OCI-LY7 (cell line): ENCODE data around the gene CHTF8. TPM values are rescaled to one million over a fixed set of nuclear protein-coding genes. Genes with fewer than 3 reads are reported as not detected.

ENCODE experiments used
- BruUV-seq: library from RNA; stranded (reverse); fragments of 400-500 nt; replicated peaks from 2 replicates; lab custom pipeline; 2021; lab: Mats Ljungman, UMichigan
- CTCF ChIA-PET: fragments of 300-600 bp; sonication (Branson Sonifier 250); formaldehyde crosslinking; loops from one replicate; lab custom pipeline; 2022; ENCODE audit warnings: antibody characterized with exemption; ENCODE audit not compliant: unreplicated experiment; lab: Charles Lee
- POLR2A ChIA-PET: fragments of 300-600 bp; sonication (Branson Sonifier 250); formaldehyde crosslinking; loops from one replicate; lab custom pipeline; 2022; ENCODE audit warnings: antibody characterized with exemption; lab: Charles Lee
- DNase-seq: peaks from one replicate; pipeline ENCODE4 v3.0.0-alpha.2; 2015; ENCODE audit warnings: low spot score
- H2AFZ ChIP-seq: fragments of 200-600 bp; sonication (generic), shearing (Covaris generic); 2 replicates; pipeline ENCODE4 v1.6.1; 2014; ENCODE audit warnings: mild to moderate bottlenecking, antibody characterized with exemption, low read length, moderate library complexity
- H3K27ac ChIP-seq: fragments of 200-600 bp; sonication (generic); 2 replicates; pipeline ENCODE4 v1.5.1; 2014; ENCODE audit warnings: mixed run types, low read depth, mild to moderate bottlenecking, moderate library complexity, low read length, inconsistent platforms; ENCODE audit not compliant: poor library complexity, severe bottlenecking
- H3K36me3 ChIP-seq: fragments of 200-600 bp; sonication (generic); 2 replicates; pipeline ENCODE4 v1.6.1; 2014; ENCODE audit warnings: mild to moderate bottlenecking, antibody characterized with exemption, low read length, moderate library complexity, mixed read lengths; ENCODE audit not compliant: insufficient read depth
- H3K4me1 ChIP-seq: fragments of 200-600 bp; sonication (generic); 2 replicates; pipeline ENCODE4 v1.5.1; 2014; ENCODE audit warnings: mild to moderate bottlenecking, low read length; ENCODE audit not compliant: insufficient read depth, poor library complexity, severe bottlenecking
- H3K4me2 ChIP-seq: fragments of 200-600 bp; sonication (generic); 2 replicates; pipeline ENCODE4 v1.6.1; 2014; ENCODE audit warnings: mild to moderate bottlenecking, low read length
- H3K4me3 ChIP-seq: fragments of 200-600 bp; sonication (generic); 2 replicates; pipeline ENCODE4 v1.5.1; 2014; ENCODE audit warnings: mild to moderate bottlenecking, low read depth, low read length; ENCODE audit not compliant: poor library complexity, severe bottlenecking
- H3K79me2 ChIP-seq: fragments of 200-600 bp; sonication (generic); 2 replicates; pipeline ENCODE4 v1.6.1; 2016; ENCODE audit warnings: low read depth, mild to moderate bottlenecking, low read length, moderate library complexity, mixed read lengths; ENCODE audit not compliant: insufficient read depth
- H3K9me2 ChIP-seq: fragments of 200-600 bp; sonication (generic); 2 replicates; pipeline ENCODE4 v1.6.1; 2016; ENCODE audit warnings: mild to moderate bottlenecking, low read length, mixed read lengths; ENCODE audit not compliant: insufficient read depth
- H3K9me3 ChIP-seq: fragments of 200-600 bp; sonication (generic); 2 replicates; pipeline ENCODE4 v1.6.1; 2014; ENCODE audit warnings: mild to moderate bottlenecking, mixed run types, low read length, mixed read lengths
- H4K20me1 ChIP-seq: fragments of 200-600 bp; sonication (generic); 2 replicates; pipeline ENCODE4 v1.6.1; 2014; ENCODE audit warnings: mild to moderate bottlenecking, antibody characterized with exemption, low read length, moderate library complexity, mixed read lengths; ENCODE audit not compliant: insufficient read depth
- CTCF ChIP-seq: fragments of 200-600 bp; sonication (generic); conservative IDR thresholded peaks from 2 replicates; pipeline ENCODE4 v1.5.1; 2014; ENCODE audit warnings: mild to moderate bottlenecking, antibody characterized with exemption, low read length, moderate library complexity, mixed read lengths
- EZH2phosphoT487 ChIP-seq: fragments of 200-600 bp; sonication (generic); IDR thresholded peaks from 2 replicates; pipeline ENCODE4 v1.6.1; 2018; ENCODE audit warnings: low read depth, borderline replicate concordance, mild to moderate bottlenecking, mixed run types, antibody characterized with exemption, low read length, moderate library complexity, mixed read lengths
- intact Hi-C: fragments of 100-400 bp; cut with micrococcal nuclease; formaldehyde crosslinking; loops from one replicate; pipeline ENCODE4 v1.10.0; 2022; ENCODE audit not compliant: unreplicated experiment
- small RNA-seq: library from RNA; depleted of rRNA; stranded (forward); fragments of <200 nt; gene quantifications from one replicate; pipeline ENCODE3, GENCODE V24; 2014
- total RNA-seq, 2 experiments: library from RNA; depleted of rRNA in 1 of 2; stranded (reverse); fragments of >200 nt in 1 of 2; shearing (Covaris generic) in 1 of 2; gene quantifications; 2 replicates each; pipeline ENCODE4 v1.2.3, GENCODE V29; 2014 to 2022

Gene CHTF8
- total RNA-seq, 2 experiments from 2014 or later = 58.8 to 151 TPM

GRCh38 chr16:69069504-69069903 is 62.9 kb downstream of the CHTF8 start:
- ChIA-PET CTCF (no interaction called here), POLR2A (no interaction called here)
- no peak for DNase-seq
- BruUV-seq = no TSS peak
- Histone ChIP-seq H3K9me3 (no peaks in the 10 kb centered on the region), H3K9me2 (no peaks in the 10 kb centered on the region), H3K27ac (no peak overlapping the region), H3K4me2 (no peak overlapping the region), H3K4me3 (no peak overlapping the region), H3K4me1 (no peaks in the 10 kb centered on the region), H3K36me3 (no peaks in the 10 kb centered on the region), H2AFZ (no peak overlapping the region), H4K20me1 (no peaks in the 10 kb centered on the region), H3K79me2 (no peaks in the 10 kb centered on the region)
- TF ChIP-seq CTCF (no peak), EZH2phosphoT487 (no peak)
- intact Hi-C loops = no loop called here

Small RNA genes lying within 50 kb of the gene (small RNA-seq; reads per million reads assigned to genes)
- not detected for gene RNU6-22P

Other genes with a start within 250 kb of the CHTF8 start
- gene HAS3, start 26.9 kb downstream of the CHTF8 start, total RNA-seq (2014; rRNA removed; shearing (Covaris generic)) = 0.09 TPM in 1 of 2 replicates, not detected in the other
- 0.29 and 0.31 TPM in 2 replicates for gene HAS3, start 26.9 kb downstream of the CHTF8 start, total RNA-seq (2022)
- gene UTP4, start 61 bp upstream of the CHTF8 start, total RNA-seq (2014; rRNA removed; shearing (Covaris generic)) = 21.1 and 24.9 TPM in 2 replicates
- 61.9 and 67.3 TPM in 2 replicates for gene UTP4, start 61 bp upstream of the CHTF8 start, total RNA-seq (2022)
- gene SNTB2, start 54.6 kb upstream of the CHTF8 start, total RNA-seq (2014; rRNA removed; shearing (Covaris generic)) = 21.2 and 39.4 TPM in 2 replicates
- 32.6 and 34.1 TPM in 2 replicates for gene SNTB2, start 54.6 kb upstream of the CHTF8 start, total RNA-seq (2022)
- gene VPS4A, start 178.8 kb upstream of the CHTF8 start, total RNA-seq (2014; rRNA removed; shearing (Covaris generic)) = 32.4 and 33.7 TPM in 2 replicates
- gene VPS4A, start 178.8 kb upstream of the CHTF8 start, total RNA-seq (2022) = 33.3 and 38.4 TPM in 2 replicates
- 54.8 and 85.4 TPM in 2 replicates for gene PDF, start 198.0 kb upstream of the CHTF8 start, total RNA-seq (2014; rRNA removed; shearing (Covaris generic))
- gene PDF, start 198.0 kb upstream of the CHTF8 start, total RNA-seq (2022) = 31.6 and 37.8 TPM in 2 replicates
- 39.0 and 60.3 TPM in 2 replicates for gene COG8, start 207.0 kb upstream of the CHTF8 start, total RNA-seq (2014; rRNA removed; shearing (Covaris generic))
- gene COG8, start 207.0 kb upstream of the CHTF8 start, total RNA-seq (2022) = 55.9 and 60.9 TPM in 2 replicates
- 26.9 and 39.7 TPM in 2 replicates for gene NIP7, start 207.2 kb upstream of the CHTF8 start, total RNA-seq (2014; rRNA removed; shearing (Covaris generic))
- gene NIP7, start 207.2 kb upstream of the CHTF8 start, total RNA-seq (2022) = 49.1 and 50.7 TPM in 2 replicates
- 1.7 TPM in 1 of 2 replicates, not detected in the other for gene TMED6, start 219.2 kb upstream of the CHTF8 start, total RNA-seq (2014; rRNA removed; shearing (Covaris generic))
- 1.2 and 1.7 TPM in 2 replicates for gene TMED6, start 219.2 kb upstream of the CHTF8 start, total RNA-seq (2022)